T-helper 1 cell treated with Interleukin-12 subunit alpha and Interleukin-12 subunit beta and Interleukin-4 antibody, amounts not matched to agents 30 ng/mL and 1 ng/mL, for 36 hours (primary cell): Measurements from ENCODE around the gene TMEM243. TPM values are rescaled to one million over a fixed set of nuclear protein-coding genes. Genes with fewer than 3 reads are reported as not detected.
"Not testable (repeated sequence)": the region's sequence is repeated elsewhere in the genome, so short reads cannot be mapped to it uniquely, and the experiment has no call there.

Experiments
- intact Hi-C: fragments of 100-400 bp; cut with micrococcal nuclease; formaldehyde crosslinking; loops from one replicate; pipeline ENCODE4 v1.15.1; 2024
- total RNA-seq: library from RNA; stranded (reverse); gene quantifications from 2 replicates; pipeline ENCODE4 v1.2.3, GENCODE V29; 2022

Gene TMEM243
- total RNA-seq, 1 donor from 2014 or later, result 39.7 TPM

DNA sequence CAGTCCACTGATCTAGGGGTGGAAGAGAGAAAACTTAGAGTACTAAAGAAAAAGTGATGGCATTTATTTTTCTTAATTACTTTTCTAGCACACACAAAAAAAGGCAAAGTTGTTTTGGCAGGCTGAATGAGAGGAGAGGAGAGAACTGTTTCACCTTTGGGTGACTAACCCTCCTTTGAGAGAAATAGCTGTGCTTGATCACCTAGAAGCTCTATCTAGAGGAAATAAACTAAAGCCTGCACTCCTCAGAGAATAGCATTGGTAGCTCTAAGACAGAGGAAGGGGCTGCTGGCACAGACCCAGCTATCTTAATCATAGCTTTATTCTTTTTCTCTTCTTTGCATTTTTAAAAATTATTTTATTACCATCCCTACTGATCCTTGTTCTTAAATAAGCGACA lies 6.3 kb downstream of the TMEM243 start:
- intact Hi-C loops, result loop anchor here (10.0 kb wide), 1 partner anchor 1002 kb away; no protein-coding TSS in a partner anchor

DNA sequence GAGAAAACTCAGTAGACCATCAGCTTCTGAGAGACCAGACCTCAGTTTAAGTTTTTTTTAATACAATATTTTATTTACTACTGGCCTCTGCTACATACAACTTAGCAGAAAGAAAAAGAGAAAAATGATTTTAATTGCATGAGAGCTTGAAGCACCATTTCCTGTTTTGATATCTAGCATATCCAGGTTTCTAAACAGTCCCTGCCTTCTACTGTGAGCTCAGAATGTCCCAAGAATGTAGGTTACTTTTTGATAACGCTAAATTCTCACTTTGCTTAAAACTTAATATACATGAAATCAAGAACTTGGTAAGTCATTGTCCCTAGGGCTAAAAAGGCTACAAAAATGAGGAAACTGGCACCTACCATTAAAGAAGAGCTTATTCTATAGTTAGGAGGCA lies 7.0 kb downstream of the TMEM243 start:
- intact Hi-C loops, result loop anchor here (1.0 to 10.0 kb wide), 2 partner anchors 10 to 1002 kb away; no protein-coding TSS in a partner anchor

DNA sequence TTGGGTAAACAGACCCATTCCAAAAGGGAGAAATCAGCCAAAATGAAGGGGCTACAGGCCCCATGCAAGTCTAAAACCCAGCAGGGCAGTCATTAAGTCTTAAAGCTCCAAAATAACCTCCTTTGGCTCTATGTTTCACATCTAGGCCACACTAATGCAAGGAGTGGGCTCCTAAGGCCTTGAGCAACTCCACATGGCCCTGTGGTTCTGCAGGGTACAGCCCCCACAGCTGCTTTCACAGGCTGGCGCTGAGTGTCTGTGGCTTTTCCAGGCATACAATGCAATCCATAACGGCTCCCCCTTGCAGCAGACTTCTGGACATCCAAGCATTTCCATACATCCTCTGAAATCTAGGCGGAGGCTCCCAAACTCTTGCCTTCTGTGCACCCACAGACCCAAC lies 9.0 kb downstream of the TMEM243 start:
- intact Hi-C loops, result loop anchor here (10.0 kb wide), 1 partner anchor 1004 kb away; no protein-coding TSS in a partner anchor

DNA sequence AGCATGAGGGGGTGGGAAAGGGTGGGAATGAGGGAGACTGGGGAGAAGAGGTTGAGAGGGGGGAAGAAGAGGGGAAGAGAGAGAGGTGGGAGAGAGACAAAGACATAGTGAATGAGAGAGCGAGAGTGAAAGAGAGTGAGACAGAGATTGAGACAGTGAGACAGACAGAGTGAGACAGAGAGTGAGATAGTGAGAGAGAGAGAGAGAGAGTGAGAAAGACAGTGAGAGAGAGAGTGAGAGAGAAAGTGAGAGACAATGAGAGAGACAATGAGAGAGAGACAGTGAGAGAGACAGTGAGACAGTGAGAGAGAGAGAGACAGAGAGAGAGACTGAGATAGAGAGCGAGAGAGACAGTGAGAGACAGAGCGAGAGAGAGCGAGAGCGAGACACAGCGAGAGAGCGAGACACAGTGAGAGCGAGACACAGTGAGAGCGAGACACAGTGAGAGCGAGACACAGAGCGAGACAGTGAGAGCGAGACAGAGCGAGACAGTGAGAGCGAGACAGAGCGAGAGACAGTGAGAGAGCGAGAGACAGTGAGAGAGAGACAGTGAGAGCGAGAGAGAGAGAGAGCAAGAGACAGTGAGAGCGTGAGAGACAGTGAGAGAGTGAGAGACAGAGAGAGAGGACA lies 10.1 kb downstream of the TMEM243 start:
- intact Hi-C loops, result no loop called here

DNA sequence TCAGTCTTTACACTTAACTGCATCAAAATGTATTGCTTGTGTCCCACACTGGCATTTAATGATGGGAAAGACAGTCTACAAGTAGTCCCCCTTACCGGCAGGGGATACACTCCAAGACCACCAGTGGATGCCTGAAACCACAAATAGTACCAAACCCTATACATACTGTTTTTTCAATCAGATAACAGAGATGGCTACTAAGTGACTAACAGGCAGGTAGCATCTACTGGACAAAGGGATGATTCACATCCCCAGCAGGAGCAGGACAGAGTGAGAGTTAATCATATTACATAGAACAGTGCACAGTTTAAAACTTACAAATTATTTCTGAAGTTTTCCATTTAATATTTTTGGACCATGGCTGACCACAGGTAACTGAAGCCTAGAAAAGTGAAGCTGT lies 13.2 kb downstream of the TMEM243 start:
- intact Hi-C loops, result no loop called here

DNA sequence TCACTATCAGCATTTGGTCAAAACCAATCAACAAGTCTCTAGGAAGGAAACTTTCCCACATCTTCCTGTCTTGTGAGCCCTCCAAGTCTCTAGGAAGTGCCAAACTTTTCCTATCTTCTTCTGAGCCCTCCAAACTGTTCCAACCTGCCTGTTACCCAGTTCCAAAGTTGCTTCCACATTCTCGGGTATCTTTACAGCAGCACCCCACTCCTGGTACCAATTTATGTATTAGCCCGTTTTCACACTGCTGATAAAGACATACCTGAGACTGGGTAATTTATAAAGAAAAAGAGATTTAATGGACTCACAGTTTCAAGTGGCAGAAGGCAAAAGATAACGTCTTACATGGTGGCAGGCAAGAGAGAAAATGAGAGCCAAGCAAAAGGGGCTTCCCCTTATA lies 13.8 kb downstream of the TMEM243 start:
- intact Hi-C loops, result not testable (repeated sequence)

DNA sequence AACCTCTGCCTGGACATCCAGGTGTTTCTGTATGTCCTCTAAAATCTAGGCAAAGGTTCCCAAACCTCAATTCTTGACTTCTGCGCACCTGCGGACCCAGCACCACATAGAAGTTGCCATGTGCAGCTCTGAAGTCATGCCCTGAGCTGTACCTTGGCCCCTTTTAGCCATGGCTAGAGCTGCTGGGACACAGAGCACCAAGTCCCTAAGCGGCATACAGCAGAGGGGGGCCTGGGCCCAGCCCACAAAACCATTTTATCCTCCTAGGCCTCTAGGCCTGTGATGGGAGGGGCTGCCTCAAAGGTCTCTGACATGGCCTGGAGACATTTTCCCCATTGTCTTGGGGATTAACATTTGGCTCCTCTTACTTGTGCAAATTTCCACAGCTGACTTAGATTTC lies 14.6 kb downstream of the TMEM243 start:
- intact Hi-C loops, result no loop called here

DNA sequence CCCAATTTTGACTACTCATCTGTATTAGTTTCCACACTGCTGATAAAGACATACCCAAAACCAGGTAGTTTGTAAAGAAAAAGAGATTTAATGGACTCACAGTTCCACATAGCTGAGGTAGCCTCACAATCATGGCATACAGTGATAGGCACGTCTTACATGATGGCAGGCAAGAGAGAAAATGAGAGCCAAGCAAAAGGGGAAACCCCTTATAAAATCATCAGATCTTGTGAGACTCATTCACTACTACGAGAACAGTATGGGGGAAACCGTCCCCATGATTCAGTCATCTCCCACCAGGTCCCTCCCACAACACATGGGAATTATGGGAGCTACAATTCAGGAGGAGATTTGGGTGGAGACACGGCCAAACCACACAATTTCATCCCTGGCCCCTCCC lies 15.6 kb downstream of the TMEM243 start:
- intact Hi-C loops, result not testable (repeated sequence)

DNA sequence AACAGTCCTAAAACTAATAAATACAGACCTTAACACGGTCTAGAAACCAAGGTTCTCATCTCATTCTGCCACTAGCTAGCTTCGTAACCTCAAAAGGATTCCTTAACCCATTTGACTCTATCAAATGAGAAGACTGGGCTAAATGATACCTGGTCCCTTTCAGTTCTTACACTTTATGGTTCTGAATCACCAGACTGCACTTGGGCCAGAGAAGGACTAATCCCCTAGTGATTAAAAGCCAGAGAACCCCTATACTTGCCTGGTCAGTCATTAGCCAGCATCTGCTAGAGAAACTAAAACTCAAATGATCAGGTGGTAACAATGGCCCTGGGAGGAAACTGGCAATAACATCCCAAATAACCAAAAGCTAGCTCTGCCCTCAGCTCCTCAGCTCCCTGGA lies 16.8 kb downstream of the TMEM243 start:
- intact Hi-C loops, result loop anchor here (1.0 kb wide), 1 partner anchor 10 kb away; no protein-coding TSS in a partner anchor

DNA sequence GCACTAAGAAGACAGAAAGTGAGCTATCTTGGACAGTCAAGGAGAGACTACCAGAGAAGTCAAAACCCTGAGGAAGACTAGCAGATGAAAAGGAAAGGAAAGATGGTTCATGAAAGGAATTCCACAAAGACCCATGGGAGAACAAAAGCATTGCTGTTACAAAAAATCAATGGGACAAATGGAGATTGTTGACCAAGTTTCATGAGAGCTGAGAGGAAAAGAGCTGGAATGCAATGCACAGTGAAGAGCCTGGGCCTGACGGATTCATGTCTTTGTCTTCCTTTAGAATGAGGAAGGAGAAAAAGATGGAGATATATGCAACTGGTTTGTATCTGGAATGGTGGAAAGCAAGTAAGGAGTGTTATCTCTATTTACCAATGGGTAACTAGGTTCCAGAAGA lies 17.3 kb downstream of the TMEM243 start:
- intact Hi-C loops, result loop anchor here (1.0 kb wide), 1 partner anchor 10 kb away; no protein-coding TSS in a partner anchor

DNA sequence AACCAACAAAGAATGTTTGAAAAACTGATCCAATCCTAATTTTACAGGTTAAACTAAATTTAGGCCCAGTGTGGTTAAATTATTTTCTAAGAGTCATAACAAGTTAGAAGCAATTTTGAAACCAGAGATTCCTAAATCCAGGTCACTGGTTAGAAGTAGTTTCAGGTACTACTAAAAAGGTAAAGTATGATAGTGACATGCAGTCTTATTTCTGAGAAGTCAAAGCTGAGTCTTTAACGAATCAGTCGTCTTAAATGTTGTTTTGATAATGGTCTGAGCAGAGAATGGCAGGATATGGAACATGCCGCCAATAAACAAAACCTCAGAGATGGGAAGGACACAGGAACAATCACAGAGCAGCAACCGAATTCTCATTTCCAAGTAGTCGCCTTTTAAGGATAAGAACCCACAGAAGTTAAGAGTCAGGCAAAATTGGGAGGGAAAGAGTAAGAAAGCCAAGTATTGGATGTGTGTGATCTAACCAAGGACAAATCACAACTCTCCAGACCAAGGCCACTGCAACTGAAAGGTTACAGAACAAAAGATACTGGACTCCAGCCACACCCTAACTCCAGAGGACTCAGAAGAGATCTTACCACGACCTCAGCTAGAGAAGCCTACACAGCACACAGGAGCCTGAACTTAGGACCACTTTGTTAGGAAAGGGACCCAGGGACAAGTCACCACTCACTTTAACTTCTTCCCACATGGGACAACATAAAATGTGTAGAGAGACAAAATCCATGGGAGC lies 19.7 kb downstream of the TMEM243 start:
- intact Hi-C loops, result loop anchor here (1.0 to 5.0 kb wide), 3 partner anchors 17 to 48 kb away; partner anchors contain the start of gene DMTF1

DNA sequence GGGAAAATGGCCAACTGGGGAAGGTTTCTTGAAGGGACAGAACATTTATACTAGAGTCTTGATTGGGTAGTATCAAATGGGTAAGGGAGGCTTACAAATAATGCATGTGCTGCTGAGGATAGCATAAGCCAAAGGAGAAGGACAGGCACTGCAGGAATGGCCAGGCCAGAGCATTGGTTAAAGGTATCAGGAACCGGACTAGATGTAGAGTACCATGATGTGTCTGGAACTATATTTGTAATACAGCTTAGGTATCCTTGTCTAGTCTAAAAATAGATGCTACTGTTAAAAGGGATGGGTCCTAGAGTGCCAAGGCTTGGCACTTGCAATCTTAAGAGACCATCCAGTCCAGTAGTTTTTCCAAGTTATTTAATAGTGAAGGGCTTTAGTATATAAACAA lies 20.3 kb downstream of the TMEM243 start:
- intact Hi-C loops, result loop anchor here (2.0 to 5.0 kb wide), 2 partner anchors 16 to 47 kb away; partner anchors contain the start of gene DMTF1

DNA sequence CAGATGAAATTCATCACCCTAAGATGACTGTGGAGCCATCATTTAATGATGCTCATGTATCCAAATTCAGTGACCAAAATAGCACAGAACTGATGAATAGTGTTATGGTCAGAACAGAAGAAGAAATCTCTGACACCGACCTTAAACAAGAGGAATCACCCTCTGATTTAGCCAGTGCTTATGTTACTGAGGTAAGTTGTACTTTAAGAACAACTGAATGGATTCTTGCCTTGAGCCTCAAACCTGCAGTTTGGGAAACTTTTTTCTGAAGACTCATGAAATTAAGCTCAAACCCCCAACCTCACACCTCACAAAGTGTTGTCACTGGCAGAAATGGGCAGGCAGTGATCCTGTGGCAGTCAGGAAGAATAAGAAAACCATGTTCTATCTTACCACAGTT lies 25.6 kb downstream of the TMEM243 start:
- intact Hi-C loops, result loop anchor here (5.0 kb wide), 1 partner anchor 43 kb away; no protein-coding TSS in a partner anchor

DNA sequence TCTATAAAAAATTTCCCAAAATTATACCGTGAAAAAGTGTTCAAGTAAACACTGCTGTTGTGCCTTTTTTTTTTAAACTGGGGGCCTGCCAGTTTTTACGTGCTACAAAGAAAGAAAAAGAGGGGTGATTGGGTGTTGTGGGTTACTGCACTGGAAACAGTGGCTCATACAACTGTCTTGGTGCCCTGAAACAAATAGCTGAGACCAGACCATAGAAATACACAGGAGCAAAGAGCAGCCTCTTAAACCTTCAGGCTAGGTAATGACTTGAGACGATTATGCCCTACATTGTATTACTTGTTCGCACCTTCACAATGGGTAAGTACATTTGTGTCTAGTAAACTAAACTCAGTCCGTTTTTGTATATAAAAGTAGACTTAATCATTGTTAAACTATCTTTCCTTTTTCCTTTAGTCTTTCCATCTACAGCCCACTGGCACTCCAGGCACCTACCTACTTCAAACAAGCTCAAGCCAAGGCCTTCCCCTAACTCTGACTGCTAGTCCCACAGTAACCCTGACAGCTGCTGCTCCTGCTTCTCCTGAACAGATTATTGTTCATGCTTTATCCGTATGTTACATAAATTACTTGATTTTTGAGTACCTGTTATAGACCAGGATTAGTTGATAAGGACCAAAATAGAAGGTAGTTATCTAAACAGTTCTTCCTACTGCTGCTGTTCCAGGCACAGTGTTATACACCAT lies 26.6 kb downstream of the TMEM243 start:
- intact Hi-C loops, result loop anchor here (5.0 kb wide), 1 partner anchor 44 kb away; no protein-coding TSS in a partner anchor

DNA sequence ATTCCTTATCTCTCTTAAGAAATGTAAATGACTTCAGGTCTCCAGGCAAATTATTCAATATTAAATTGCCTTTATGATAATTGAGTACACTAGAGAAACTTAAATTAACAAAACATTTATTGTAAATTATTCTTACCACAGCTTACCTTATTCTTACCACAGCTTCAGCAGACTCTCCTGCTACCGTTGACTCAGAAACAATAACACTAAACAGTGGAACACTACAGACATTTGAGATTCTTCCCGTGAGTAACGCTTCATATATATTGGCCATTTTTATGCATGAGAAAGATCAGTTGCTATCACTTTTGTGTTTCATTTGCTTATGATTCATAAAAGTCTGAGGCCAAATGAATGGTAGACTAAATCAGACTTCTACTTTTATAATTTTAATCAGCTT lies 28.7 kb downstream of the TMEM243 start:
- intact Hi-C loops, result loop anchor here (5.0 kb wide), 1 partner anchor 47 kb away; no protein-coding TSS in a partner anchor

DNA sequence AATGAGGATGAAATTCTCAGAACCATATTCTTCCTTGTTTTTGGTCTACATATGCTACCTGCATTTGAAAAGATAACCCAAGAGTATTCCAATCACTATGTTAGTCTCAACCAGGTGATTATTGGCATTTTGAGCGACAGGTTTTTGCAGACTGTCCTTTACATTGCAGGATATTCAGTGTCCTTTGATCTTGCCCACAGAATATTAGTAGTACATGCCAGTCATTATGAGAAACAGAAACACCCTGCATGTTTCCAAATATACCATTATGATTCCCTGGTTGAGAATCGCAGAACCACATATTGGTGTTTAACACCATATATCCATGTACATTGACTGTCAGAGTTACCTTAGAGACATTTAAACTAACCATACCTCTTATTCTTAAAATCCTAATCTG lies 30.6 kb downstream of the TMEM243 start:
- intact Hi-C loops, result loop anchor here (1.0 to 2.0 kb wide), 2 partner anchors 10 to 16 kb away; no protein-coding TSS in a partner anchor

DNA sequence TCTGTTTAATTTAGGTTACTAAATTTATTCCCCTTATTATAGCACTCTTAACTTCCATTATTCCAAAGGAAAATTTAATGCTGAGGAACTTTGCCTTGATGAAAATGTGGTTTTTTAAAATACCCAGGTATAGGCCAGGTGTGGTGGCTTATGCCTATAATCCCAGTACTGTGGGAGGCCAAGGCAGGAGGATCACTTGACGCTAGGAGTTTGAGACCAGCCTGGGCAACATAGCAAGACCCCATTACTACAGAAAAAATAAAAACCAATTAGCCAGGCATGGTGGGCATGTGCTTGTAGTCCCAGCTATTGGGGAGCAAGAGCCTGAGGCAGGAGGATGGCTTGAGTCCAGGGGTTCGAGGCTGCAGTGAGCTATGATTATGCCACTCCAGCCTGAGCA lies 32.4 kb downstream of the TMEM243 start:
- intact Hi-C loops, result no loop called here

DNA sequence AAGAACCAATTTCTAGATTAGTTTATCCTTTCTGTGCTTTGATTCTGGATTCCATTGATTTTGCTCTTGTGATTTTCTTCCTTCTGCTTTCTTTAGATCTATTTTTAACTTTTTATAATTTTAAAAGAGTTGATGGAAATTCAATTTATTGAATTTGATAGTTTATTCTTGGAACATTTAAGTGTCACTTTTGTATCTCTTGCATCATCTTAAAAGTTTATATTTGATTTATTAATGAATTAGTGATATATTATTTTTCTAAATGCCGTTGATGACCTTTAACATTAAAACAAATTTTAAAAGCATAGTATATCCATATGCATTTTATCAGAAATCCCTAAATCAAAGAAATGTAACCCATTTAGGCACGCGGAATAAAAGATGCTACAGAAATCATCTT lies 40.4 kb downstream of the TMEM243 start:
- intact Hi-C loops, result loop anchor here (1.0 kb wide), 1 partner anchor 10 kb away; no protein-coding TSS in a partner anchor

DNA sequence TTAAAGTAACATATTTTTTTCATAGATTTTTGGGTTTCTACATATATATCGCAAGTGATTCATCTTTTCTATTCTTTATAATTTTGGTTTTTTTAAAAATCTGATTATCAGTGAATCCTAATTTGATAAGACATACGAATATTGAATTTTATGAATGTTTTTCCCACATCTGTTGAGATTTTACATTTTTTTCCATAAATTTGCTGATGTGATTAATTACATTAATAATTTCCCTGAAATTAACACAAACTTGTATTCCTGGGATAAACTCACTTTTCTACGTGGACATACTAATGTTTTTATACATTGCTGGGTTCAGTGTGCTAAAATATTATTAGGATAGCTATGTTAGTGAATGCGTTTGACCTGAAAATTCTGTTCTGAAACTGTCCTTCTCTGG lies 41.2 kb downstream of the TMEM243 start:
- intact Hi-C loops, result no loop called here

DNA sequence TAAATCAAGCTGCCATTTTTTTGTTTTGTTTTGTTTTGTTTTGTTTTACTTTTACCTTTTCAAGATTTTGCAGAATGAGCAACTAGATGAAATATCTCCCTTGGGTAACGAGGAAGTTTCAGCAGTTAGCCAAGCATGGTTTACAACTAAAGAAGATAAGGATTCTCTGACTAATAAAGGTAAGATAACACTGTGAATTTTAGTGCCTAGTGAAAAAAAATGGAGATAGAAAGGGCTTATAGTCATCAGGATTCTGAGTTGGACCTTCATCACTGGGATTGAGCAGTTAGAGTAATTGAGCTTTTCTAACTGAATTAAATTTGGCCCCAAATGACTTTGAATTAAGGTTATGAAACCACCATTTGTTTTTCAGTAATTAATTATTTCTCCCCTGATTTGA lies 46.1 kb downstream of the TMEM243 start:
- intact Hi-C loops, result loop anchor here (2.0 kb wide), 1 partner anchor 15 kb away; no protein-coding TSS in a partner anchor

DNA sequence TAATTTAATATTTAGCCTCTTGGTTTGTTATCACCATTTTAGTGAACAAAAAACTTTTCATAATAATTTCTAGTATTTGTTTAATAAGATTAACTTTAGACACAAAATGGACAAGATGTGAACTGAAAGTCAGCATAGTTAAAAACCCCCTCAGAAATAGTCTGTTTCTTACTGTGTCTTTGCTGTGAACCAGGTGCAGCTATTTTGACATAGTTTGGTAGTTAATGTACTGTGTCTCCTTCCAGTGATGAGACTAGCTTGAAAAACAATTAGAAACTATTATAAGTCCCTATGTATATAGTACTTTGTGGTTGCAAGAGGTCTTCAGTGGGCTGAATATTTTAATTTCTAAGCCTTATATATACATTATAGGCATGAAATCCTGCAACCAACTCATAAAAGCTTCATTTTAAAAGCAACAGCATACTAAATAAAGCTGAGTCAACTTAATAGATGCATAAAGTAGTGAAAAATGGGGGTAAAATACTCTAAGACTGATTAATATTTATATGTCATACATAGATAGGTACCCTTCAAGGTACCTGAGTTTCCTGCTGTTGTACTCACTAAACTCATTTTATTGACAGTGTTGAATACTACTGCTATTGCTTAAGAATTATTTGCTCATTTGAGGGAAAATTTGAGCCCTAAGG lies 48.1 kb downstream of the TMEM243 start:
- intact Hi-C loops, result no loop called here
